Stimulated activated CD8-positive, alpha-beta memory T cell treated with anti-CD3 and anti-CD28 coated beads, Interleukin-15, amount 100 ng/mL, for 48 hours (primary cell): ENCODE results near the gene FBXL5.

Experiments
- DNase-seq, 2 donors: peaks; one replicate each; pipeline ENCODE4 v3.0.0-alpha.2; 2020; ENCODE audit warnings: low read depth in 2 of 2

FBXL5 gene

GRCh38 chr4:15562114-15562513 lies 93.0 kb downstream of the FBXL5 start:
- no peak for DNase-seq

- DNase-seq = no peak
Observed at GRCh38 chr4:15558561-15558960, 96.6 kb downstream of the FBXL5 start.

DNA sequence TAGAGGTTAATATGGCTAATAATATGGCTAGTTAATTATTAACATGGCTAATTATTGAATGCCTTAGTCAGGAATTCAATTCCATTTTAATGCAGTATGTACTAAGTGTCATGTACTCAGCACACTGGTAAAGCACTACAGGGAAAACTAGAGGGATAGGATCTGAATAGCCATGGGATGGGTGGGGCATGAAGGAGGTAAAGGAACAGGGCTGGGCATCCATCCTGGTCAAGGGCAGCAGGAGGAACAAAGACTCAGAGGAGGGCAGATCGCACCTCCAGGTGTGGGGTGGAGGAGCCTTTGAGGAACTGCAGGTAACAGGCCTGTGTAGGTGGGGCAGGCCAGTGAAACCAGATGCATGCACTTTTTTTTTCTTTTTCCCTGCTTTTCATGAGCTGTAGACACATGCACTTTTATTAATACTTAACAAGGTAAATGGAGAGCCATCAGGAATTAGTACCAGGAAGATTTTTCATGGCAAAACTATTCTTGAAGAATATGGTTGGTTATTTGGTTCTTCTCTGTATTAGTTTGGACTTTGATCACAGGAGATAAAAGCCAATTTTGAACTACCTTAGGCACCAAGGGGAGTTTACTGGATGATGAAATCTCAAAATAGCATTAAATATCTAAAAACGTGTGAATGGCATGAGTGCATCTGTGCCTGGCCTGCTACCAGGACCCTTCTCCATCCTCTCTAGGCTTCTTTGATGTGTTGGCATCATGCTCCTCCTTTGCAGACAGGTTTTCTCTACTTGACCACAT lies 97.2 kb downstream of the FBXL5 start:
- no peak for DNase-seq

GRCh38 chr4:15556511-15557092 lies 98.6 kb downstream of the FBXL5 start:
- DNase-seq = no peak
